IPS DF 6.9 (cell line): ENCODE measurements around the gene METTL22.
A peak's percentile ranks its signal among the peaks of the same experiment; 100 is the strongest.

ENCODE experiments used
- DNase-seq: peaks from one replicate; pipeline ENCODE4 v3.0.0-alpha.2; 2013; ENCODE audit warnings: low read depth, low spot score
- H3K27ac ChIP-seq: one replicate; pipeline ENCODE4 v1.5.1; 2013; ENCODE audit warnings: low read length, control low read depth
- H3K27me3 ChIP-seq: 2 replicates; pipeline ENCODE4 v1.6.1; 2013; ENCODE audit warnings: mild to moderate bottlenecking, low read length; ENCODE audit not compliant: control insufficient read depth, insufficient read depth
- H3K36me3 ChIP-seq: 2 replicates; pipeline ENCODE4 v1.6.1; 2013; ENCODE audit warnings: low read length; ENCODE audit not compliant: control insufficient read depth, insufficient read depth
- H3K4me1 ChIP-seq: 2 replicates; pipeline ENCODE4 v1.6.1; 2013; ENCODE audit warnings: low read length; ENCODE audit not compliant: control insufficient read depth, insufficient read depth
- H3K4me3 ChIP-seq: 2 replicates; pipeline ENCODE4 v1.5.1; 2013; ENCODE audit warnings: mild to moderate bottlenecking, low read length
- H3K9me3 ChIP-seq: 2 replicates; pipeline ENCODE4 v1.6.1; 2013; ENCODE audit warnings: low read length, inconsistent platforms; ENCODE audit not compliant: control insufficient read depth, insufficient read depth
- WGBS: extraction: QIAGEN DNeasy Blood & Tissue Kit; methylation state at CpG from one replicate; pipeline ENCODE4 v1.1.7; 2013; ENCODE audit warnings: mixed read lengths, missing lambda C conversion rate; ENCODE audit not compliant: insufficient read length, insufficient coverage; 5-methylcytosine and 5-hydroxymethylcytosine counted together

METTL22 gene

GRCh38 chr16:8583732-8584131 lies 37.8 kb upstream of the METTL22 start:
- no CpG with 5 or more reads among the region's 4 CpGs for WGBS
- Histone ChIP-seq H3K27ac (no peak overlapping the region), H3K27me3 (no peaks in the 10 kb centered on the region; the same call in 1 of the 2 replicates), H3K4me1 (no peaks in the 10 kb centered on the region), H3K4me3 (no peak overlapping the region), H3K36me3 (no peaks in the 10 kb centered on the region), H3K9me3 (no peaks in the 10 kb centered on the region)
- DNase-seq = no peak

- Histone ChIP-seq H3K4me1 (0 out of 2 replicates have a peak, but pooled peaks cover 1% of the 10 kb centered on the region), H3K27ac (no peak overlapping the region), H3K27me3 (peaks cover 11% of the 10 kb centered on the region), H3K9me3 (no peaks in the 10 kb centered on the region), H3K36me3 (no peaks in the 10 kb centered on the region), H3K4me3 (no peak overlapping the region)
- DNase-seq = no peak
- no CpG with 5 or more reads among the region's 2 CpGs for WGBS
Observed at GRCh38 chr16:8585041-8585440, 36.5 kb upstream of the METTL22 start.

GRCh38 chr16:8585857-8586256 lies 35.6 kb upstream of the METTL22 start:
- whole genome bisulfite sequencing = no CpG with 5 or more reads among the region's 3 CpGs
- DNase-seq = no peak
- Histone ChIP-seq H3K4me3 (no peak overlapping the region), H3K27ac (no peak overlapping the region), H3K4me1 (peaks cover 3% of the 10 kb centered on the region; the same call in 1 of the 2 replicates), H3K9me3 (no peaks in the 10 kb centered on the region), H3K27me3 (peaks cover 19% of the 10 kb centered on the region), H3K36me3 (no peaks in the 10 kb centered on the region)

- no peaks in the 10 kb centered on the region for H3K36me3 ChIP-seq
- no peak overlapping the region for H3K4me3 ChIP-seq
- H3K4me1 ChIP-seq = peaks cover 3% of the 10 kb centered on the region; the same call in 1 of the 2 replicates
- DNase-seq = no peak
- peaks cover 20% of the 10 kb centered on the region for H3K27me3 ChIP-seq
- H3K27ac ChIP-seq = no peak overlapping the region
- H3K9me3 ChIP-seq = no peaks in the 10 kb centered on the region
Observed at GRCh38 chr16:8587065-8587464, 34.4 kb upstream of the METTL22 start.

GRCh38 chr16:8588682-8589056 lies 32.8 kb upstream of the METTL22 start:
- no CpG with 5 or more reads among the region's 9 CpGs for WGBS
- H3K27me3 ChIP-seq = peaks cover 20% of the 10 kb centered on the region
- no peaks in the 10 kb centered on the region for H3K36me3 ChIP-seq
- no peak overlapping the region for H3K27ac ChIP-seq
- H3K9me3 ChIP-seq = no peaks in the 10 kb centered on the region
- peaks cover 3% of the 10 kb centered on the region; the same call in 1 of the 2 replicates for H3K4me1 ChIP-seq
- H3K4me3 ChIP-seq = peak overlapping the region; percentile 28; the same call in 1 of the 2 replicates
- DNase-seq = no peak

GRCh38 chr16:8589057-8589899 lies 32.2 kb upstream of the METTL22 start:
- H3K27me3 ChIP-seq = peaks cover 20% of the 10 kb centered on the region

GRCh38 chr16:8589900-8590688 lies 31.4 kb upstream of the METTL22 start, which contains the start of gene TMEM114:
TMEM114 (minus strand) TSS chr16:8590511; CDS start chr16:8589838, 673 bp downstream.
- Histone ChIP-seq H3K9me3 (no peaks in the 10 kb centered on the region), H3K27me3 (peaks cover 20% of the 10 kb centered on the region), H3K4me3 (peak within 1 kb of the TSS; percentile 28), H3K4me1 (peaks cover 3% of the 10 kb centered on the region; the same call in 1 of the 2 replicates), H3K27ac (no peak within 1 kb of the TSS), H3K36me3 (no peaks in the 10 kb centered on the region)
- WGBS = no CpG with 5 or more reads among the region's 41 CpGs
- no peak for DNase-seq

More at GRCh38 chr16:8589057-8589899, 32.2 kb upstream of the METTL22 start:
- Histone ChIP-seq H3K9me3 (no peaks in the 10 kb centered on the region), H3K4me3 (peak overlapping the region; percentile 28; the same call in 1 of the 2 replicates), H3K36me3 (no peaks in the 10 kb centered on the region), H3K4me1 (peaks cover 3% of the 10 kb centered on the region; the same call in 1 of the 2 replicates), H3K27ac (no peak overlapping the region)
- WGBS = no CpG with 5 or more reads among the region's 64 CpGs
- DNase-seq = no peak

- WGBS = 100% methylated on average over 1 of the region's 3 CpGs
- no peak overlapping the region for H3K4me3 ChIP-seq
- no peak for DNase-seq
- no peaks in the 10 kb centered on the region for H3K36me3 ChIP-seq
- H3K27me3 ChIP-seq = peaks cover 20% of the 10 kb centered on the region
- no peaks in the 10 kb centered on the region for H3K9me3 ChIP-seq
- H3K4me1 ChIP-seq = peaks cover 3% of the 10 kb centered on the region; the same call in 1 of the 2 replicates
- no peak overlapping the region for H3K27ac ChIP-seq
Observed at GRCh38 chr16:8590811-8591210, 30.7 kb upstream of the METTL22 start.

GRCh38 chr16:8591451-8591850 lies 30.0 kb upstream of the METTL22 start:
- peaks cover 20% of the 10 kb centered on the region for H3K27me3 ChIP-seq
- H3K4me3 ChIP-seq = no peak overlapping the region
- no peak for DNase-seq
- no peaks in the 10 kb centered on the region for H3K9me3 ChIP-seq
- WGBS = 100% methylated on average over 1 of the region's 3 CpGs
- H3K4me1 ChIP-seq = peaks cover 3% of the 10 kb centered on the region; the same call in 1 of the 2 replicates
- H3K36me3 ChIP-seq = no peaks in the 10 kb centered on the region
- no peak overlapping the region for H3K27ac ChIP-seq

GRCh38 chr16:8594149-8594666 lies 27.3 kb upstream of the METTL22 start:
- Histone ChIP-seq H3K9me3 (no peaks in the 10 kb centered on the region), H3K4me1 (peaks cover 3% of the 10 kb centered on the region; the same call in 1 of the 2 replicates), H3K27ac (no peak overlapping the region), H3K4me3 (no peak overlapping the region), H3K27me3 (peaks cover 16% of the 10 kb centered on the region), H3K36me3 (no peaks in the 10 kb centered on the region)
- no CpG with 5 or more reads among the region's 9 CpGs for WGBS
- DNase-seq = no peak
